IPS-18a (cell line): ENCODE measurements around the gene SPATA4.

Experiments used
- H3K27ac ChIP-seq: one replicate; pipeline ENCODE4 v1.5.1; 2013; ENCODE audit warnings: low read length
- H3K27me3 ChIP-seq: one replicate; pipeline ENCODE4 v1.6.1; 2013; ENCODE audit warnings: mild to moderate bottlenecking, low read length; ENCODE audit not compliant: control insufficient read depth, insufficient read depth
- H3K36me3 ChIP-seq: one replicate; pipeline ENCODE4 v1.6.1; 2013; ENCODE audit warnings: low read depth, low read length; ENCODE audit not compliant: control insufficient read depth
- H3K4me1 ChIP-seq: one replicate; pipeline ENCODE4 v1.6.1; 2013; ENCODE audit warnings: low read depth, low read length; ENCODE audit not compliant: control insufficient read depth
- H3K4me3 ChIP-seq: one replicate; pipeline ENCODE4 v1.5.1; 2013; ENCODE audit warnings: low read length
- H3K9ac ChIP-seq: one replicate; pipeline ENCODE4 v1.6.1; 2013; ENCODE audit warnings: mild to moderate bottlenecking, low read length, moderate library complexity
- H3K9me3 ChIP-seq: one replicate; pipeline ENCODE4 v1.6.1; 2013; ENCODE audit warnings: low read depth, low read length; ENCODE audit not compliant: control insufficient read depth

Gene SPATA4

DNA sequence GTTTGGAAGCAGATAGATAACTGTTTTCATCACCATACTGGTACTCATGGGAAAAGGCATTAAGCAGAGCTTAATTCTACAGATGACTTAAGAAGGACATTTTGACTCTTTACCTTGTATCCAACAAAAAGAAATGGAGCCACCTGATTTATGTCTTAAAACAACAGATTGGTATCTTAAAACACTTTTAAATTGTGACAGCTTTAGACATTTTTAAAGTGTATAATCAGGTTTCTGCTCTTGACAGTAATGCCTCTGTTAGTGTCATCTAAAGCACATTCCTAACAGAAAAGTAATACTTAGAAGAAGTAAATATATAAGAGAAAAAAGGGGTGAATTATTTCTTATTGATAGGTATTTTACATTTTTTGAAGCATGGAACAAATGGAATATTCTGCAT is 55.9 kb downstream of the SPATA4 start:
- Histone ChIP-seq H3K4me3 (no peak overlapping the region), H3K27ac (no peak overlapping the region), H3K4me1 (no peaks in the 10 kb centered on the region), H3K9me3 (no peaks in the 10 kb centered on the region), H3K27me3 (no peaks in the 10 kb centered on the region), H3K9ac (no peak overlapping the region), H3K36me3 (no peaks in the 10 kb centered on the region)

DNA sequence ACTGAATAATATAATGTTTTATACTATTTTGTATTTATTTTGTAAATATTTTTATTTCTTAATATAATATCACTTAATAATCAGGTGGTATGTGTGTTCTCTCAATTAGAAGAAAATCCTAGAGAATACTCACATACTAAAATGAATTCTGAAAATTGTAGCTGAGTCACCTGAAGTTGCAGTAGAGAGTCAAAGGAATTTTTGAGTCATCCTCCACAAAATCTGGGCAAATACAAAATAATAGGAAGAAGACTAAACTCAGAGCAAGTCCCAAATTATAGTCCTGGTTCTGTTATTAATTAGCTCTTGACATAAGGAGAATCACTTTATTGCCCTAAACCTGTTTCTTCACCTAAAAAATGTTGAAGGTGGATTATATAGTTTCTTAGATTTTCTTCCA is 57.8 kb downstream of the SPATA4 start:
- H3K4me1 ChIP-seq, result no peaks in the 10 kb centered on the region

DNA sequence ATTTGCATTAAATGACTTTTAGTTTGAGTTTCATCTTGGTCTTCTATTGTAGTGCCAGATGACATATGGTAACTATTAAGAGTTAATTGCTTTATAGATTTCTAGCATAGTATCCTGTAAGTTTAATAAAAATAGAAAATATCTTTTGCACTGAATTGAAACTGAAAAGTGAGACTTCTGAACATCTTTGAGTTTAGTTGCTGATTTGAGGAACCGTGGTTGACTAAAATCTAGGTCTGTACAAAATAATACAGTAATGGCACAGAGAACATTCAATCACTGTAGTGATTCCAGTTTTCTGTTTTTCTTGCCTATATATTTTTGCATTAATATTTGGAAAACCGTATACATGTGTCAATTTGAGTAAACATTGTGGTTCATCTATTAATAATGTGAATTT is 60.7 kb downstream of the SPATA4 start:
- Histone ChIP-seq H3K36me3 (no peaks in the 10 kb centered on the region), H3K4me1 (no peaks in the 10 kb centered on the region), H3K27ac (no peak overlapping the region), H3K9me3 (no peaks in the 10 kb centered on the region), H3K27me3 (no peaks in the 10 kb centered on the region), H3K4me3 (no peak overlapping the region), H3K9ac (no peak overlapping the region)

More for the DNA sequence above, 57.8 kb downstream of the SPATA4 start:
- H3K36me3 ChIP-seq, result no peaks in the 10 kb centered on the region
- H3K9me3 ChIP-seq, result no peaks in the 10 kb centered on the region
- H3K4me3 ChIP-seq, result no peak overlapping the region
- H3K27ac ChIP-seq, result no peak overlapping the region
- H3K27me3 ChIP-seq, result no peaks in the 10 kb centered on the region
- no peak overlapping the region for H3K9ac ChIP-seq
